GM10266 (cell line): ENCODE data around the gene DUS1L.

Experiments
- DNase-seq: peaks from one replicate; pipeline ENCODE4 v3.0.0; 2012; ENCODE audit errors: extremely low spot score
- CTCF ChIP-seq: IDR thresholded peaks from 2 replicates; pipeline ENCODE4 v1.5.1; 2012; ENCODE audit warnings: mild to moderate bottlenecking, low read depth; ENCODE audit not compliant: control insufficient read depth, insufficient read depth; ENCODE audit errors: missing control alignments

Gene DUS1L

GRCh38 chr17:82090549-82091263 is 25.1 kb upstream of the DUS1L start:
- no peak for TF ChIP-seq CTCF

DNA sequence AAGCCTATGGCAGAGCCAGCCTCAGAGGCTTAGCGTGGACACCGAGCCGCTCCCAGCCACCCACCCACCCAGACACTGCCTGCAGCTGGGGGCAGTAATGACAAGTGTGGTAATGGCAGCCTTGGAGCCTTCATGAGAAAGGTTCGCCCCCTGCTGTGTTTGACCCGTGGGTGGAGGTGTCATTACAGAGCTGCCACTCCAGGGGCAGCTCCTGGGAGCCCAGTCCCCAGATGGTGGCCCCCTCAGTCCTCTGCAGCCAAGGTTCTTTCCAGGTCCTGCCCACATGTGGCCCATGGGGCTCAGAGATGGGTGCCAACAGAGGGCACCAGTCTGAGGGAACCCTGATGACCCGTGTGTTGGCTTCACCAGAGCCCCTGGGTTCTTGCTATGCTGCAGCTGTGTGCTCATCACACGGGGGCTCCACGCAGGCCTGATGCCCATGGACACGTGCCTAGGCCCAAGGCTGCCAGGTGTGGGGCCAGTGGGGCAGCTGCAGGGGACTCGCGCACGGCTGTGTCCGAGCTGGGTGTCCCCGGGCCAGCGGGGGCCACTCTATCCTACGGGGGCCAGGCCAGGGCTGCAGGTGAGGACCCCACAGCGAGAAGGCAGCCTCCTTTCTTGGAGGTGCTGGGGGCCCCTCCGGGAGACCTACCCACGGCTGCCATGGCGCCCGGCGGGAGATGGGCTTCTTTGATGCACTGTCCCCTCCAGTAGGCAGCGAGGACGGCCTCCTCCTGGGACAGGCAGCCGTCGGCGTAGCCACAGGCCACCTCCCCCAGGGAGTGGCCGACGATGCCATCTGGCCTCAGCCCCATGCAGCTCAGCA is 24.3 kb upstream of the DUS1L start:
- no peak for TF ChIP-seq CTCF
- no peak for DNase-seq

More at GRCh38 chr17:82090549-82091263, 25.1 kb upstream of the DUS1L start:
- DNase-seq = no peak

DNA sequence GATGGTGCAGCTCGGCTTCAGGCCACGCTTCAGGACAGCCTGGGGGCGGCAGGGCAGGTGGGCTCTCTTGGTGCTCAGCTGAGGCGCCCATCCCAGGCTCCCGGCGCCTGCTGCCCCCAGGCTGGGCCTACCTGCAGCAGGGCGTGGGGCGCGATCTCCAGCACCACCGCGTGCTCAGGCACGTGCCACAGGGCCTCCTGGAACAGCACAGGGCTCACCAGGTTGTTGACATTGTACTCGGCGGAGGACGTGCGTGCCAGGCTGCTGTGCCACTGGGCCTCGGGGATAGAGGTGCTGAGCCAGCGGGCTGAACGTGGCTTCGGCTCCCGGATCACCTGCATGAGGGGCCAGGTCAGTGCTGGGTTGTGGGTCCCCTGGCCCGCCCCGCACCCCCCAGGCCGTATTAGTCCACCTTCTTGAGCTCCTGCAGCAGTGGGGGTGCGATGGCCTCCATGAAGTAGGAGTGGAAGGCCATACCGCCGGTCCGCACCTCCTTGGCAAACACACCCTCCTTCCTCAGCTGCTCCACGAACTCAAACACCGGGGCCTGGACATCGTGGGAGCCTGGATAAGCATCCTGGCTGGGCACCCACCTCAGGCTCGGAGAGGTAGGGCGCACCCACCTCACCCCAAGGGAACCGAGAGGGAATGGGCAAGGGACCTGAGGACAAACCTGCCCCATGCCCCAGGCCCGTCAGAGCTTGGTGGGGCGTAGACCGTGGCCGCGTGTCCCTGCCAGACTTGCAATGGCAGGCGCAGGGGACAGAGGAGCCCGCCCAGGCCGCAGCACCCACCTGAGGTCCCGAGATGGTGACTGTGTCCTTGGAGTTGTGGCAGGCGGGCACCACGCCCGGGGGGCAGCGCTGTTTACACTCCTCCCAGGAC is 23.5 kb upstream of the DUS1L start:
- DNase-seq = no peak
- TF ChIP-seq CTCF = no peak

DNA sequence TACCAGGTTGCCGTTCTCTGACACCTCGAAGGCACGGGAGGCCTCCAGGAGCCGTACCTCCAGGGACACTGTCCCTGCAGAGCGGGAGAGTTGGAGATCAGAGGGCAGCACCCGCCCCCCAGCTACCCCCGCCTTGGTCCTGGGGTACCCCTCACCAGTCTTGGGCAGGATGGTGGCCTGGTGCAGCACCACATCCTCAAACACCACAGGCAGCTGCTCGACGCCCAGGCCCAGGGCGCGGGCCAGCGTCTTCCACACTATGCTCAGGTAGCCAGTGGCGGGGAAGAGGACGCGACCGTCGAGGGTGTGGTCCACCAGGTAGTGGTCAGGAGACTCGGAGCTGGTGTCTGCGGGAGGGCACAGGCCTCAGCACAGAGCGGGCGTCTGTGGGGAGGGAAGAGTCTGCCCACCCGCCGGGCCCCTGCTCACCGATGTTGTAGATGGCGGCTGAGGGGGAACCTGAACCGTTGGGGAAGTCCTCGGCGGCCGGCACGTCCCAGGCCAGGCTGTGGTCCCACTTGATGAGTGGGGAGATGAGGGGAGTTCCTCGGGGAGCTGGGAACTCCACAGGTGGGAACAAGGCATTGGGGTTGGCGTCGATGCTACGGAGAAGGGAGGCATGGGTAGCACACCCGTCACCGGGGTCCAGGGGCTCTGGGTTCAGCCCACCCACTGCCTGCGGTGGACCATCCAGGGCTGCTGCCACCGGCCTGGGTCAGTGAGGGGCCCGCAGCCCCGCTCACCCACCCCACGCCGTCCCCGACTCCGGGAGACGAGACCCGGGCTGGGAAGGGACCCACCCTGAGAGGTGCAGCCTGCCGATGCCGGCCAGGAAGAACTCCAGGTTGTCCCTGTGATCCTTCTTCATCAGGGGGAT is 22.6 kb upstream of the DUS1L start:
- DNase-seq = no peak
- TF ChIP-seq CTCF = no peak

- no peak for DNase-seq
- TF ChIP-seq CTCF = no peak
Observed at GRCh38 chr17:82086941-82087906, 21.6 kb upstream of the DUS1L start.
